Measurements from ENCODE around the gene TMEM117.

TMEM117 gene

DNA sequence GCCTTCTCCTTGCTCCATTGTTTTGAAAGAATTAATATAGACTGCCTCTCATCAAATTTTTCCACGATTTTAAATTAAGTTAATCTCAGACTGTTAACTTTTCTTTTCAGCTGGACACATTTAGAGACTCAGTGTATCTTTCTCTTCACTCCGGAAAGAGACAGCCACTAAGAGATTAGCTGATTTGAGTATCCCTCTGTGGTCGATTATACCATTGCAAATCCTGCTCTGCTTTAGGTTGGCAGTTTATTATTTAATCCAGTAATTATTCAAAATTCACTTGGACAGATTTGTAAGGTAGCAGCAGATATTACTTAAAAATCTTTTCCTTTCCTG lies 29.2 kb upstream of the TMEM117 start:
- Histone ChIP-seq H3K4me1 (ENCODE audit: control insufficient read depth in 2 of 2, insufficient read depth in 1 of 2, low read depth in 1 of 2, low read length in 2 of 2) (no peaks in the 10 kb centered on the region), H3K14ac (ENCODE audit: low read length) (no peak overlapping the region), H3K79me1 (ENCODE audit: low read depth, low read length) (peaks cover 4% of the 10 kb centered on the region), H2AK5ac (ENCODE audit: low read depth, low read length) (no peak overlapping the region), H3K27ac (replicated peaks; ENCODE audit: low read length) (no peak overlapping the region), H3K27me3 (ENCODE audit: control insufficient read depth in 3 of 3, insufficient read depth in 3 of 3, low read depth in 1 of 3, low read length in 3 of 3) (no peaks in the 10 kb centered on the region), H3K4me3 (ENCODE audit: low read length in 2 of 2) (peak overlapping the region in 1 of 2 donors; percentile 98), H2AFZ (ENCODE audit: low read length) (peak overlapping the region; percentile 99), H3K9ac (ENCODE audit: low read depth, low read length, poor library complexity) (no peak overlapping the region), H2BK12ac (ENCODE audit: low read length) (no peak overlapping the region), H4K91ac (ENCODE audit: low read depth, low read length, poor library complexity) (no peak overlapping the region), H2BK120ac (ENCODE audit: low read depth, low read length) (no peak overlapping the region), H3K23ac (ENCODE audit: low read depth, low read length, poor library complexity) (no peak overlapping the region), H2BK5ac (ENCODE audit: low read length) (peak overlapping the region; percentile 97), H3K4ac (ENCODE audit: low read length) (no peak overlapping the region), H3K18ac (ENCODE audit: low read length) (no peak overlapping the region), H3K9me3 (replicated peaks in 1 of 2; ENCODE audit: control insufficient read depth in 2 of 2, insufficient read depth in 1 of 2, low read depth in 1 of 2, low read length in 2 of 2) (no peaks in the 10 kb centered on the region), H2BK15ac (ENCODE audit: low read length) (no peak overlapping the region), H3K36me3 (replicated peaks in 1 of 2; ENCODE audit: control insufficient read depth in 2 of 2, insufficient read depth in 2 of 2, low read length in 2 of 2) (peaks cover 0 to 25% of the 10 kb centered on the region in 2 donors), H3K4me2 (ENCODE audit: insufficient read depth, low read length, poor library complexity, severe bottlenecking) (no peak overlapping the region), H4K8ac (ENCODE audit: low read depth, low read length) (no peak overlapping the region)
- WGBS, 2 donors (ENCODE audit: extremely low coverage in 2 of 2, insufficient read length in 2 of 2, insufficient replicate concordance in 1 of 2), result no CpG with 5 or more reads among the region's 3 CpGs
- no peak for DNase-seq (ENCODE audit: low spot score)

DNA sequence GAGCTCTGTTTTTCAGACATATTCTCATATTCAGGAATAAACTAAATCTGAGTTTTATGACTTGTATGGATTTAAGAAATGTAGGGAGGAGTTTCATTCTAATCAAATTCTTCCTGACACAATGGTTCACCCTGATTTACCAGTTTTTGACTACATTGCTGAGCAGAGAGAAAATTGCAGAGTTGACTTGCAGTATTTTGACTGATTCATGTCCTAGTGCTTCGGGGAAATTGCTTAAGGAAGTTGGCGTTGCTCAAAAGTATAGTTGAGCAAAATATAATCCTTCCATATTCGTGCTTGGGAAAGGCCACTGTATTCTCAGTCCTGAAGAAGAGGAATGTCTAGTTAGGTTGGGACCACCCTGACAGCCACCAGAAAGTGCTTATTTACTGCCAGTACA lies 28.5 kb upstream of the TMEM117 start:
- Histone ChIP-seq H3K79me1 (ENCODE audit: low read depth, low read length) (peaks cover 4% of the 10 kb centered on the region), H2BK12ac (ENCODE audit: low read length) (no peak overlapping the region), H3K4me3 (ENCODE audit: low read length in 2 of 2) (peak overlapping the region in 1 of 2 donors; percentile 98), H2AK5ac (ENCODE audit: low read depth, low read length) (no peak overlapping the region), H3K9ac (ENCODE audit: low read depth, low read length, poor library complexity) (no peak overlapping the region), H3K27me3 (ENCODE audit: control insufficient read depth in 3 of 3, insufficient read depth in 3 of 3, low read depth in 1 of 3, low read length in 3 of 3) (no peaks in the 10 kb centered on the region), H3K27ac (replicated peaks; ENCODE audit: low read length) (no peak overlapping the region), H2BK120ac (ENCODE audit: low read depth, low read length) (no peak overlapping the region), H3K23ac (ENCODE audit: low read depth, low read length, poor library complexity) (no peak overlapping the region), H3K14ac (ENCODE audit: low read length) (no peak overlapping the region), H3K4ac (ENCODE audit: low read length) (no peak overlapping the region), H2AFZ (ENCODE audit: low read length) (peak overlapping the region; percentile 99), H2BK15ac (ENCODE audit: low read length) (no peak overlapping the region), H3K9me3 (replicated peaks in 1 of 2; ENCODE audit: control insufficient read depth in 2 of 2, insufficient read depth in 1 of 2, low read depth in 1 of 2, low read length in 2 of 2) (no peaks in the 10 kb centered on the region), H4K91ac (ENCODE audit: low read depth, low read length, poor library complexity) (no peak overlapping the region), H2BK5ac (ENCODE audit: low read length) (no peak overlapping the region), H4K8ac (ENCODE audit: low read depth, low read length) (no peak overlapping the region), H3K4me2 (ENCODE audit: insufficient read depth, low read length, poor library complexity, severe bottlenecking) (no peak overlapping the region), H3K18ac (ENCODE audit: low read length) (no peak overlapping the region), H3K36me3 (replicated peaks in 1 of 2; ENCODE audit: control insufficient read depth in 2 of 2, insufficient read depth in 2 of 2, low read length in 2 of 2) (peaks cover 0 to 18% of the 10 kb centered on the region in 2 donors), H3K4me1 (ENCODE audit: control insufficient read depth in 2 of 2, insufficient read depth in 1 of 2, low read depth in 1 of 2, low read length in 2 of 2) (no peaks in the 10 kb centered on the region)
- no CpG with 5 or more reads among the region's 3 CpGs for WGBS, 2 donors (ENCODE audit: extremely low coverage in 2 of 2, insufficient read length in 2 of 2, insufficient replicate concordance in 1 of 2)
- no peak for DNase-seq (ENCODE audit: low spot score)

DNA sequence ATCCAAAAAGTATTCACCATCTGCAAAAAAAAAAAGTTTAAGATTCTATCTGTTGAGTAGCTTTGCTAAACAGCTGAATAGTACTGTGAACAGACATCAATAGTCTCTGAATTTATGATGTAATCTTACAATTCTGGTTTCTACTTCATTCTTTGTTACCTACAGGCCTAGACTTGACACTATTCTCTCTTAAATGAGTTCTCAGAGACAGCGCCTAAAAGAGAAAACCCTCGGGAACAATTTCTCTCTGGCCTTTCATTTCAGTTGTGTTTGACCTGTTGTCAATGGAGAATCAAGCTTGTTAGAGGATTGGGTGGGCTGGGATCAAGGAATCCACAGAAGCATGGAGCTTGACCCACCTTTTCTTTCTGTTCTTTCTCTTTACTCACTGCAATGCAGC lies 23.8 kb upstream of the TMEM117 start:
- Histone ChIP-seq H3K18ac (ENCODE audit: low read length) (no peak overlapping the region), H3K4me2 (ENCODE audit: insufficient read depth, low read length, poor library complexity, severe bottlenecking) (no peak overlapping the region), H2BK15ac (ENCODE audit: low read length) (no peak overlapping the region), H4K8ac (ENCODE audit: low read depth, low read length) (no peak overlapping the region), H3K4ac (ENCODE audit: low read length) (no peak overlapping the region), H3K4me1 (ENCODE audit: control insufficient read depth in 2 of 2, insufficient read depth in 1 of 2, low read depth in 1 of 2, low read length in 2 of 2) (no peaks in the 10 kb centered on the region), H2BK5ac (ENCODE audit: low read length) (no peak overlapping the region), H3K79me1 (ENCODE audit: low read depth, low read length) (no peaks in the 10 kb centered on the region), H3K27ac (replicated peaks; ENCODE audit: low read length) (no peak overlapping the region), H4K91ac (ENCODE audit: low read depth, low read length, poor library complexity) (no peak overlapping the region), H3K9me3 (replicated peaks in 1 of 2; ENCODE audit: control insufficient read depth in 2 of 2, insufficient read depth in 1 of 2, low read depth in 1 of 2, low read length in 2 of 2) (no peaks in the 10 kb centered on the region), H3K9ac (ENCODE audit: low read depth, low read length, poor library complexity) (no peak overlapping the region), H3K4me3 (ENCODE audit: low read length in 2 of 2) (no peak overlapping the region), H2AFZ (ENCODE audit: low read length) (no peak overlapping the region), H2BK12ac (ENCODE audit: low read length) (no peak overlapping the region), H3K27me3 (ENCODE audit: control insufficient read depth in 3 of 3, insufficient read depth in 3 of 3, low read depth in 1 of 3, low read length in 3 of 3) (peaks cover 0 to 5% (median 0%) of the 10 kb centered on the region in 3 experiments), H3K14ac (ENCODE audit: low read length) (no peak overlapping the region), H3K23ac (ENCODE audit: low read depth, low read length, poor library complexity) (no peak overlapping the region), H2BK120ac (ENCODE audit: low read depth, low read length) (no peak overlapping the region), H3K36me3 (replicated peaks in 1 of 2; ENCODE audit: control insufficient read depth in 2 of 2, insufficient read depth in 2 of 2, low read length in 2 of 2) (no peaks in the 10 kb centered on the region), H2AK5ac (ENCODE audit: low read depth, low read length) (no peak overlapping the region)
- DNase-seq (ENCODE audit: low spot score), result no peak
- WGBS, 2 donors (ENCODE audit: extremely low coverage in 2 of 2, insufficient read length in 2 of 2, insufficient replicate concordance in 1 of 2), result no CpG with 5 or more reads among the region's 2 CpGs

- H3K4ac ChIP-seq (ENCODE audit: low read length), result no peak overlapping the region
- H2BK15ac ChIP-seq (ENCODE audit: low read length), result no peak overlapping the region
- no peak overlapping the region for H3K4me2 ChIP-seq (ENCODE audit: insufficient read depth, low read length, poor library complexity, severe bottlenecking)
- H3K4me1 ChIP-seq (ENCODE audit: control insufficient read depth in 2 of 2, insufficient read depth in 1 of 2, low read depth in 1 of 2, low read length in 2 of 2), result no peaks in the 10 kb centered on the region
- no peak overlapping the region for H3K27ac ChIP-seq (replicated peaks; ENCODE audit: low read length)
- no CpG with 5 or more reads among the region's 4 CpGs for WGBS, 2 donors (ENCODE audit: extremely low coverage in 2 of 2, insufficient read length in 2 of 2, insufficient replicate concordance in 1 of 2)
- no peak overlapping the region for H4K8ac ChIP-seq (ENCODE audit: low read depth, low read length)
- no peak overlapping the region for H3K9ac ChIP-seq (ENCODE audit: low read depth, low read length, poor library complexity)
- no peak overlapping the region for H3K4me3 ChIP-seq (ENCODE audit: low read length in 2 of 2)
- H3K9me3 ChIP-seq (replicated peaks in 1 of 2; ENCODE audit: control insufficient read depth in 2 of 2, insufficient read depth in 1 of 2, low read depth in 1 of 2, low read length in 2 of 2), result no peaks in the 10 kb centered on the region
- H3K27me3 ChIP-seq (ENCODE audit: control insufficient read depth in 3 of 3, insufficient read depth in 3 of 3, low read depth in 1 of 3, low read length in 3 of 3), result peaks cover 0 to 5% (median 0%) of the 10 kb centered on the region in 3 experiments
- no peak overlapping the region for H3K18ac ChIP-seq (ENCODE audit: low read length)
- H3K36me3 ChIP-seq (replicated peaks in 1 of 2; ENCODE audit: control insufficient read depth in 2 of 2, insufficient read depth in 2 of 2, low read length in 2 of 2), result no peaks in the 10 kb centered on the region
- DNase-seq (ENCODE audit: low spot score), result no peak
- H3K23ac ChIP-seq (ENCODE audit: low read depth, low read length, poor library complexity), result no peak overlapping the region
- H2BK5ac ChIP-seq (ENCODE audit: low read length), result no peak overlapping the region
- H4K91ac ChIP-seq (ENCODE audit: low read depth, low read length, poor library complexity), result no peak overlapping the region
- H3K79me1 ChIP-seq (ENCODE audit: low read depth, low read length), result no peaks in the 10 kb centered on the region
- no peak overlapping the region for H2AFZ ChIP-seq (ENCODE audit: low read length)
- no peak overlapping the region for H2AK5ac ChIP-seq (ENCODE audit: low read depth, low read length)
- H3K14ac ChIP-seq (ENCODE audit: low read length), result no peak overlapping the region
- no peak overlapping the region for H2BK120ac ChIP-seq (ENCODE audit: low read depth, low read length)
- H2BK12ac ChIP-seq (ENCODE audit: low read length), result no peak overlapping the region
These were observed 23.0 kb upstream of the TMEM117 start for GRCh38 chr12:43812926-43813325.
